SK-N-SH (cell line): Measurements from ENCODE around the gene PRPSAP2.

Source experiments
- CTCF ChIP-seq: fragments of 200-600 bp; sonication (generic); IDR thresholded peaks from 2 replicates; pipeline ENCODE4 v1.6.1; 2017; ENCODE audit warnings: antibody characterized with exemption, mild to moderate bottlenecking, moderate library complexity
- EP300 ChIP-seq, 2 experiments: IDR thresholded peaks; 2 replicates each; pipeline versions ENCODE4 v1.4.0 to v1.6.1; 2012; ENCODE audit warnings: borderline replicate concordance in 1 of 2, low read depth in 1 of 2, low read length in 1 of 2
- FOXM1 ChIP-seq: IDR thresholded peaks from 2 replicates; pipeline ENCODE4 v1.4.0; 2012; ENCODE audit warnings: low read depth, mild to moderate bottlenecking
- MAX ChIP-seq: IDR thresholded peaks from 2 replicates; pipeline ENCODE4 v1.4.0; 2012; ENCODE audit warnings: low read depth
- TAF1 ChIP-seq: IDR thresholded peaks from 2 replicates; pipeline ENCODE4 v1.6.1; 2012; ENCODE audit warnings: low read depth, mild to moderate bottlenecking, low read length, moderate library complexity, borderline replicate concordance
- TCF12 ChIP-seq: IDR thresholded peaks from 2 replicates; pipeline ENCODE4 v1.4.0; 2012

GRCh38 chr17:18856570-18856915 lies 1.4 kb upstream of the PRPSAP2 start:
- no peak for TF ChIP-seq CTCF
- TF ChIP-seq EP300 (IDR thresholded peaks at IDR 0.05; ENCODE audit: borderline replicate concordance in 1 of 2, low read depth in 1 of 2, low read length in 1 of 2): no peak
- no peak for TF ChIP-seq FOXM1
- TF ChIP-seq MAX: no peak
- no peak for TF ChIP-seq TAF1
- TF ChIP-seq TCF12: no peak
